HG03095 (cell line): Measurements from ENCODE around the gene GPC5.
"Not testable (repeated sequence)": the region's sequence is repeated elsewhere in the genome, so short reads cannot be mapped to it uniquely, and the experiment has no call there.

ENCODE experiments used
- ATAC-seq: cut with Tn5 transposase; IDR thresholded peaks from one replicate; pipeline ENCODE4 v1.9.1; 2021; ENCODE audit warnings: moderate library complexity; ENCODE audit not compliant: unreplicated experiment

Gene GPC5

DNA sequence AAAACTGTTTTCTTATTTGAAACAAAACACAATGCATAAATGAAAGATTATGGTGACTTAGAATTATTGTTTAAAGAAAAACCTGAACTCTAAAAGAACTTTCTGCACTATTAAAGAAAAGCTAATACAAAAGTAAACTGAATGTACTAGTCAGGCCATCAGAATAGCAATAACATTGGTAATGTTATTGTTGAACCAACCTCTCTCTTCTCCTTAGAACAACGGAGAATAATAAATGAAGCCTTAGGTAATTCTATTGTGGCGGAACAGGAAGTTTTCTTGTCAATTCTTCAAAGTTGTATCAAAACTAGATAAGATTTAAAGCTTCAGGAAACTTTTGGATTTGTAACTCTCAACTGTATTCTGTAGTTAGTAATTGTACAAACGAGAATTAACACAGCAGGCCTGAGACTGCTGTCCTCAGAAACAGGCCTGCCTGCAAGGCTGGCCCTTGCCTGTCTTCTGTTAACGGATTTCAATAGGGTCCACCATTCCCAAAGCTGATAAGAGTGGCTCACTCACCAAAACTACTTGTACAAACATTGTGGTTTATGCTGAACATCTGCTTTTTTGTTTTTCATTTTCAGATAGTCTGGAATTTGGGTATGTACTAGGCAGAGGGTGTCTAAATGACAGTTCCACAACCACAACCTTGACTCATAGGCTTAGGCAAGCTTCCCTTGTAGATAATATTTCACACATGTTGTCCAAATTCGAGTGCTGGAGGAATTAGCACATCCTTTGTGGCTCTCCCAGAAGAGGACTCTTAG lies 825.8 kb downstream of the GPC5 start:
- no peak for ATAC-seq

DNA sequence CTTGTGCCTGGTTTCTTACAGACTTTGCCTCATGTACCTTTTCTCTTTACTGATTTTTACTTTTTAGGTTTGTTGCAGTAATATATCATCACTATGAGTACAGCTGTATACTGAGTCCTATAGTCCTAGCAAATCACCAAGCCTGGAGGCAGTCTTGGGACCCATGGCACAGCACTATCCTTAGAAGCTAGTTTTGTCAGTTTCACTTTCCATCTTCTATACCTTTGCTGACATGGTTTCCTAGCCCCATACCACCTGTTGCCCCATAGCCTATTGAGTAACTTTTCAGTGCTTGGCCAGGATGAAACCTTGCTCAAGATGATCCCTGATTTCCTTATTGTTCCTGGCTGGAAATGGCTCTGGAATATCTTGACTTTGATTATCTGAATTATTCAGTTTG lies 826.4 kb downstream of the GPC5 start:
- ATAC-seq: no peak

DNA sequence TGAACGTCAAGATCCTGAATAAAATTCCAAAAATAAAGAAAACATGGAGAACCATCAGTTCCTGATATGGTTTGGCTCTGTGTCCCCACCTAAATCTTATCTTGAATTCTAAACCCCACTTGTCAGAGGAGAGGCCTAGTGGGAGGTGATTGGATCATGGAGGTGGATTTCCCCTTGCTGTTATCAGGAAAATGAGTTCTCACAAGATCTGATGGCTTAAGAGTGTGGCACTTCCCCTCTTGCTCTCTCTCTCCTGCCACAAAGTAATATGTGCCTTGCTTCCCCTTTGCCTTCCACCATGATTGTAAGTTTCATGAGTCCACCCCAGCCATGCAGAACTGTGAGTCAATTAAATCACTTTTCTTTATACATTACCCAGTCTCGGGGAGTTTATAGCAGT lies 827.4 kb downstream of the GPC5 start:
- ATAC-seq: no peak

DNA sequence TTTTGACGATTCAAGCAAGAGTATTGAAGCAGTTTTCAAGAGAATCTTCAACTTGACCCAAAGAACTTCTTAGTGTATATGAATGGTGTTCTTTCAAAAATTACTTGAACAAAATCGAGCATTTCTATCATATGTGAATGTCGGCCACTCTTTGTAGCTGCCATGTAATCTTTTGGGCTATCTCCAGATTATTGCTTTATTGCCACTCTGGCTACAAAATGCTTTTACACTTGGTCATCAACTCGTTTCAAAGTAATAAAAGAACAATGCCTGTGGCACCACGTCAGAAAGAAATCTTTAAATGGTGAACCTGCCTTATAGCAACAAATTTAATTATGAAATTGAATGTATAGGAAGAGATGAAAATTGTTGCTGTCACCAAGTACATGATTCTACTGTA lies 834.5 kb downstream of the GPC5 start:
- ATAC-seq: no peak

DNA sequence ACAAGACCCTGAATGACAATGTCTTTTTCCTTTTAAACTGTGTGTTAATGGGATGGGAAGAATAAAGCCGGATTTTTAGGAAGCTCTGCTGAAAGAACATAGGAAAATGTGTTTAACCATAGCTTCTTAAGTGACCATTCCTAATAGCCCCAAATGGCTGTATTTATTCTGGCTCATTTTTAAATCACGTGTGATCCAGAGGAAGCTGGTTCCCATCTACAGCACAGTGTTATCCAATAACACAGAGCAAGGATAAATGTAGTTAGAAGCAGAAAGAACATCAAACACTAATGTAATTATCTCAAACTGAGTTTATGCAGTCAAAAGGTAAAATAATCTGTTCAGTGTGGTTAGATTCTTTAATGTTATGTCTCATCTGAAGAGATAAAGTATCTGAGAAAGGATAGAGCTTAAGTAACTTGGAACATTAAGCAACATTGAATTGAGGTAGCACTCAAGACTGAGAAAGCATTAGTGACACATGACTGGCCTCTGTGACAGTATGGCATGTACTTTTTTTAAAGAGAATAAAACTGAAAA lies 853.3 kb downstream of the GPC5 start:
- no peak for ATAC-seq

DNA sequence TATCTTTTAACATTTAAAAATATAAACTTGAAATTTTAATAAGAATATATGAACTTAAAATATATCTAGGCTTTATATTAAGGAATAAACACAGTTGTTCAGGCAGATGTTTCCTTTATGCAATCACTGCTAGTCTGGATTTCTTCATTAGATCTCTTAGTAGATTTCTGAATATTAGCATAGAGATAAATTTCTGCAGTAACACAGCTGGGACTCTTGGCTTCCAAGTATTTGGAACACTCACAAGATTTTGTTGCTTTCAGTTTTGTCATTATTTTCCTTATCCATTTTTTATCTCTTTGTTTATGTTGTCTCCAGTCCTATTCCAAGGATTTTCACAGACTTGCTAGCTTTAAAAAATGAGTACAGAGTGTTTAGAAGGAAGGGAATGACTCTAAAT lies 857.1 kb downstream of the GPC5 start:
- ATAC-seq: no peak

DNA sequence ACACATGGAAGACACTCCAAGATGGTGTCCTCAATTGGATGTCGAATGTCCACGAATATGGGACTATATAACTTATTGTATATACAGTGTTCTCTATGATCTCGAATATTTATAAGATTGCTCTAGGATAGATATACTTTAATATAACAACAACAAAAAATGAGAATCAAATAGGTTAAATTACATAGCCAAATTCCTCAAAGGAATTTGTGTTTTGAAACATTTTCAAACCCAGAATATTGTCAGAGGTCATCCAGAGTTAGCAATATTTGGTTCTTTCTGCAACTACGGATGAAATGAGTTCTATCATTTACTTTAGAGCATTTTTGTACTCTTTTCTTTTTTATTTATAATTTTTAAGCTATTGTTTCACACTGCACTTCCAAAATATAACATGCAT lies 857.8 kb downstream of the GPC5 start:
- ATAC-seq: no peak

DNA sequence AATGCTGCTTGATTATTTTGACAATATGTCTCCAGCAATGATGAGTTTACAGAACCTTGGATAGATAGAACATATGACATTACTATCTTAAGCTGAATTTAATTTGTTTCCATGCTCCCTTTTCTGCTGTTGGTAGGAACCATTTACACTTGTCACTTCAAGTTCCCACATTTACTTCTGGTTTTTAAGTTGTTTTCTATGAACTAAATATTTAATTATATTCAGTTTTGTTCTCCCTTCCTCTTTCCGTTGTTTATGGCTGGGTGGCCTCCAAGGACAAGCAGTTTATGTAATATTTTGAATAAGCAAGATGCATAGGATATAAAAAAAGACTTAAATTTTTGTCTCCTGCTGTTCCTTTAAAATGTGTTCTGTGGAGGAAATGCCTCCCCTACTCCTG lies 860.6 kb downstream of the GPC5 start:
- no peak for ATAC-seq

DNA sequence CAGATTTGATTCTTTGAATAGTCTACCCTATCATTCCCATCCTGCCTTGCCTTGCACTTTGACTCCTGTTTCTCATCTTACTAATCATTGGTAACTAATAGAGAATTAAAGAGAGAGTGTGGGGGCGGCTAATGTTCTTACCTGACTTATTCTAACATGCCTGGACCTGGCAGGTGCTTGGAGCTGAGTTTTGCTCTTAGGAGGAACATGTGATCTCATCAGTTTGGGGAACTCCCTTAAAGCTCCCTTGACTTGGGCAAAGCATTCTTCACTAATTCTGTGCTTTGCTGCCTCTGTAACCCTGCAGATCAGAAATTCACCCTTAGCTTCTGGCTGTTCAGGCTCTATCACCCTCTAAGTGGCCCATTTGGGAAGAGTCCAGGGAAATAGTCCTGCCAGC lies 861.1 kb downstream of the GPC5 start:
- ATAC-seq: no peak

DNA sequence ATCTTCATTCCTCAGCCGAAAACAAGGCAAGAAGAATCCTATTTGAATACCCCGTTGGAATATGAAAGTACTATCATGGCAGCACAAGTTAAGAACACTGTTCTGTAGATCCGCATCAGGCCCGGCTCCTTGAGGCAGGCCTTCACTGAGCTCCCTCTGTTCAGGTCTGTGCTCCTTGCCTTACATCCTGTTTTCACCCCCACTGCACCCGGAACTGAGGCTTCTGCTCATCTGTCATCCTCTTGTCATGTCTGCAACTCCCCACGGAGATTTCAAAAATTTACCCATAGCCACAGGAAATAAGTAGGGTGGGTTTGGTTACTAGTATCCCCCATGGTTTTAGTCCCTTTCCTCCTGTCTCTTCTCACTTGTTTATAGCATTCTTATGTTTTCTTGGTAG lies 861.9 kb downstream of the GPC5 start:
- no peak for ATAC-seq

DNA sequence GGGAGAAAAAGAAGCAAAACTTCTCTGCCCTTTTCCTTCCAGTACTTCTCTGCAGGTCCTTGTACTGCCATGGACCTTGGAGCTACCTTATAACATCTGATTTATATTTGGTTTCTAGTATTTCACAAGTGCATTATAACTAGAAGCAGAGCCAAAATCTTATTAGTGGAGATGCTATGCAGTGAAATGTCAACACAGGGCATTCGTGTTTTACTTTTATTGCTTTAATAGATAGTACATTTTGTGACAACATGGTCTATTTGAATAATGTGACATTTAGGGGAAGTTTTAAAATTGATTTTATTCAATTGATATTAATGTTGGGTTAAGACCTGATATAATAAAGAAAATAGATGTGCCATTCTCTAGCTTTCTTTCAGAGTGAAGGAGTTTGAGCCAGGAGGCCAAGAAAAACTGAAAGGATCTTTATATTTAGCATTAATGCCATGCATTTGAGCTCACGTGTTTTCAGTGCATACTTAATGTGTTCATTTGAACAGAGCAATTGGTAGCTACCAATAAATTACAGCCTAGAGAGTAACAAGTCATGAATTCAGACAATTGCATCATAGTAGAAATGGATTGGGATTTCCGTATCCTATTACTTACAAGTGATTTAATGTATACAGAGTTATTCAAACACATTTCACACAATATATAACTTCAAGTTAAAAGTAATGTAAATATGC lies 863.8 kb downstream of the GPC5 start:
- no peak for ATAC-seq

DNA sequence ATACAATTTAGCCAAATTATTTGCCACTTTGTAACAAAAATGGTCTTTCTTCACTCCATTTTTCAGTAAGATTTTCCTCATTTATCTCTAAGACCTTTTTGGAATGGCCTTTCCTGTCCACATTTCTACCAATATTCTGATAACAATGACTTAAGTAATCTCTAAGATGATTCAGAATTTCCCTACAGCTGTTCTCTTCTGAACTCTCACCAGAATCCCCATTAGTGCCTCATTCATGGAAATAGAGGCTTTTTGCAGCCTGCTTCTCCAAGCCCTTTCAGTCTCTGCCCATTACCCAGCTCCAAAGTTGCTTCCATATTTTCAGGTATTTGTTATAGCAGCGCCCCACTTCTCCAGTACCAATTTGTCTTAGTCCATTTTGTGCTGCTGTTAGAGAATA lies 867.0 kb downstream of the GPC5 start:
- no peak for ATAC-seq

DNA sequence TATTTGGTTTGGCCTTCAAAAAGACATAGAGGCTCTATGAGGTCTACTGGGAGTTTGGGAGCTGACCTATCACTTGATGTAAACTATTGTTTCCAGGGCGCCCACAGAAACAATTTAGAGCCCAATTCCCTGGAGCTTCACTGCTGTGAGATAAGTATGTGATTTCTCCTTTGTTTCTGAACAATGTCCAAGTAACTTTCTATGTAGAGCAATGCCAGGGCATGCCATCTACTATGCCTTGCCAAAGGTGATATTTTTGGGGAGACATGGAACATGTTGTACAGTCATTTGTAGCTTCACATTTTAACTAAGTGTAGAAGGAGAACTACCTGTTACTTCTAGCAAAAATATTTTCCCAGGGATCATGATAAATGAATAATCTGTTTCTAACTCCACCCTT lies 872.6 kb downstream of the GPC5 start:
- no peak for ATAC-seq

DNA sequence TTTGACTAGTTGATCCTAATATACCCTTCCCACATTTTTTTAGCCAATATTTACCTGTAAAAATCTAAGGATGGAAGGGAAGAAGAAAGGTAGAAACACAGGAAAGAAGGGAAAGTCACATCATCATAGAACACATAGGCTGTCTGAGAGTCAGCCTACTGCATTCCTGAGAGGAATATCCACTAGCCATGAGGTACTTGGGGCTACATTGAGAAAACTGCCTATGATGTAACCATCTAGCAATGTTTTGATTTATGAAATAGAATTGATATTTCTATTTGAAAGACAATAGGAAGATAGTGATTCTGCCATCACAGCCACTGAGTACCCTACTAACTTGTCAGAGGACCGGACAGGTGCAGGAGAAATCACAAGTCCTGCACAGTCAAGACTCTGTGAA lies 873.8 kb downstream of the GPC5 start:
- ATAC-seq: no peak

DNA sequence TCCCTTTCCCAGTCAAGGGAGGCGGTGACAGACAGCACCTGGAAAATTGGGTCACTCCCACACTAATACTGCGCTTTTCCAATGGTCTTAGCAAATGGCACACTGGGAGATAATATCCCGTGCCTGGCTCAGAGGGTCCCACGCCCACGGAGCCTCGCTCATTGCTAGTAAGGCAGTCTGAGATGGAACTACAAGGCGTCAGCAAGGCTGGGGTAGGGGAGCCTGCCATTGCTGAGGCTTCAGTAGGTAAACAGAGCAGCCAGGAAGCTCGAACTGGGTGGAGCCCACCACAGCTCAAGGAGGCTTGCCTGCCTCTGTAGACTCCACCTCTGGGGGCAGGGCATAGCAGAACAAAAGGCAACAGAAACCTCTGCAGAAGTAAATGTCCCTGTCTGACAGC lies 882.6 kb downstream of the GPC5 start:
- ATAC-seq: not testable (repeated sequence)

DNA sequence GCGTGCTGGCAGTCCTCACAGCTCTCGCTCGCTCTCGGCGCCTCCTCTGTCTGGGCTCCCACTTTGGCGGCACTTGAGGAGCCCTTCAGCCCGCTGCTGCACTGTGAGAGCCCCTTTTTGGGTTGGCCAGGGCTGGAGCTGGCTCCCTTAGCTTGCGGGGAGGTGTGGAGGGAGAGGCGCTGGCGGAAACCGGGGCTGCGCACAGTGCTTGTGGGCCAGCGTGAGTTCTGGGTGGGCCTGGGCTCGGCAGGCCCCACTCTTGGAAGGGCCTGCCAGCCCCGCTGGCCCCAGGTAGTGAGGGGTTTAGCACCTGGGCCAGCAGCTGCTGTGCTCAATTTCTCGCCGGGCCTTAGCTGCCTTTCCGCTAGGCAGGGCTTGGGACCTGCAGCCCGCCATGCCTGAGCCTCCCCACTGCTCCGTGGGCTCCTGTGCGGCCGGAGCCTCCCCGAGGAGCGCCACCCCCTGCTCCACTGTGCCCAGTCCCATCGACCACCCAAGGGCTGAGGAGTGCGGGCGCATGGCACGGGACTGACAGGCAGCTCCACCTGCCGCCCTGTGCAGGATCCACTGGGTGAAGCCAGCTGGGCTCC lies 892.4 kb downstream of the GPC5 start:
- ATAC-seq: not testable (repeated sequence)

DNA sequence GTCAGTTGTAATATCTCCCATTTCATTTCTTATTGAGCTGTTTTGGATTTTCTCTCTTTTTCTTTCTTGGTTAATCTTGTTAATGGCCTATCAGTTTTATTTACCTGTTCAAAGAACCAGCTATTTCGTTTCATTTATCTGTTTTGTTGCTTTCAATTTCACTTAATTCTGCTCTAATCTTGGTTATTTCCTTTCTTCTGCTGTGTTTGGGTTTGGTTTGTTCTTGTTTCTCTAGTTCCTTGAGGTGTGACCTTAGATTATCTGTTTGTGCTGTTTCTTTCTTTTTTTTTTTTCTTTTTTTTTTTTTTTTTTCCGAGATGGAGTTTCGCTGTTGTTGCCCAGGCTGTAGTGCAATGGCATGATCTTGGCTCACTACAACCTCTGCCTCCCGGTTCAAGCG lies 896.1 kb downstream of the GPC5 start:
- ATAC-seq: not testable (repeated sequence)

DNA sequence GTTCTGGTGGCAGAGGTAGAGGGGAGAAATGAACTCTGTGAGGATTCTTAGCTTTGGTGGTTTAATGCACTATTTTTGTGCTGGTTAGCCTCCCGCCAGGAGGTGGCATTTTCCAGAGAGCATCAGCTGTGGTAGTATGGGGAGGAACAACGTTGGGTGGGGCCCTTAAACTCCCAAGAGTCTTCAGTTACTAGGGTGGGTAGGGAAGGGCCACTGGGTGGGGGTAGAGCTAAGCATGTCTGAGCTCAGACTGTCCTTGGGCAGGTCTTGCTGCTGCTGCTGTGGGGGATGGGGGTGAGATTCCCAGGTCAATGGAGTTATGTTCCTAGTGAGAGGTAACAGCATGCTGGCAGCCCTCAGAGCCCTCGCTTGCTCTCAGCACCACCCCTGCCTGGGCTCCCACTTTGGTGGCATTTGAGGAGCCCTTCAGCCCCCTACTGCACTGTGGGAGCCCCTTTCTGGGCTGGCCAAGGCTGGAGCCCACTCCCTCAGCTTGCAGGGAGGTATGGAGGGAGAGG lies 897.8 kb downstream of the GPC5 start:
- ATAC-seq: not testable (repeated sequence)

DNA sequence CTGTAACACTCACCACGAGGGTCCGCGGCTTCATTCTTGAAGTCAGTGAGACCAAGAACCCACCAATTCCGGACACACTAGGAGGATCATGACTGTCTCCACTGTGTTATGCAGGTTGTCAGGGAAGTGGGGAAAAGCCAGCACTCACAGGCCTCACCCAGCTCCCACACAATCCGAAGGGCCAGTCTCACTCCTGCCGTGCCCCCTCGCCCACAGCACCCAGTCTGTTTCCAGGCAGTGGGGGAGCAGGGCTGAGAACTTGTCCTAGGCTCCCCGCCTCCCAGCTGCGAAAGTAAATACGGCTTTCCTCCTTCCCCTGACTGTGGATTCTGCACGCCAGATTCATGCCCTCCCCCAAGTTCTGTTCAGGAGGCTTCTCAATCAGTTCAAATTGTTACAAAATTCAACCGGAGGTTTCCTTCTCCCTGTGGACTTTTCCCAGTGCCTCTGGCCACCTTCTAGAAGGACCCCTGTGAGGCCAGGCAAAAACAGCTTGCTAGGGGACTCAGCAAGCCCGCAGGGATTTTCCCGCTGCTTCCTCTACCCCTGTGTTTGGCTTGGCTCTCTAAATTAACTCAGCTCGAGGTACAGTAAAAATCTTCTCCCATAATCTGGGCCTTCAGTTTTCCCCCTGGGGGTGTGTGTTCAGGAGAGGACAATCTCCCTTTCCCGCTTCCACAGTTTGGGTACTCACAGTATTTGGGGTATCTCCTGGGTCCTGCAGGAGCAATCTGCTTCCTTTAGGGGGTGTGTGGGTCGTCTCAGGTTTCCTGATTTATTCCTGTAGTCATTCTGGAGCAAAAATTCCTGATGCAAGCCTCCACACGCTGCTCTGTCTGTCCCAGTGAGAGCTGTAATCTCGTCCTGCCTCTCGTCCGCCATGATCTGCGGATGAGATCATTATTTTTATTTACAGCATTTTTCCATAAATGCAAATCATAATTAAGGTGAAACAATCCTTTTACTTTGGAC lies 899.8 kb downstream of the GPC5 start:
- ATAC-seq: no peak

DNA sequence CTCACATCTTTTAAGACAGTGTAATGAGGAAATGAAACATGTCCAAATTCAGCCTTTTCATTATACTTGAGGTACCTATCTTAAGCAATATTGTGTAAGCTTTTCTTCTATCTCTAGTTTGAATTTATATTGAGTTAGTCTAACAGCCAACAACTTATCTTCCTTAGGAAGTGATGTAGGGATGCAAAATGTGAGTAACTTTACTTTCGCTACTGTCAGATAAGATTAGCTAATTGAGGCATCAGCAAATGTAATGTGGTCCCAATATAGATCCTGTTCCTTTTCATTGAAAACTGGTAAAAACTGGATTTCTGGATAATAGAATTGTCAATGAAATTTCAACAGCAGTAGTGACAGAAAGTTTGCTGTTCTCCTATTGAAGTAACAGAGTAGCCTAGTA lies 902.2 kb downstream of the GPC5 start:
- ATAC-seq: no peak

DNA sequence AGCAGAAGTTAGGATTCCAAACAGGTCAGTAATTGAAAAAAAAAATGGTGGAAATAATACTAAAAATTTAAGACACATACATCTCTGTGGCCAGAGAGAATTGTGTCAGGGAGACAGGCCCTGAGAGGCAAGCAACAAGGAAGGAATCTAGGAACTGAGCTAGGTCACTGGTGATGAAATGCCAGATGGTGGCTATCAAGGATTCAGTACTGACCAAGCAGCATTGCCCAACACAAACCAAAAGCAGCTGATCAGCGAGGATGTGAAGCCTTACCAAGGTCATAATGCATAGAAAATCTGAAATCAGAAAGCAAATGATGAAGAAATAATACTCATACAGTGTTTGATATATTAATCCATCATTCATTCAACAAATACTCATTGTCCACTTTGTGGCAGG lies 905.0 kb downstream of the GPC5 start:
- ATAC-seq: no peak
